BJ (cell line): ENCODE data around the gene ATP9B. TPM values are rescaled to one million over a fixed set of nuclear protein-coding genes. Genes with fewer than 3 reads are reported as not detected.

ENCODE experiments used
- CTCF ChIA-PET: fragments of 350-600 bp; formaldehyde crosslinking; extraction: SDS; loops from one replicate; lab custom pipeline; 2021; ENCODE audit warnings: antibody characterized with exemption, inconsistent platforms; lab: Yijun Ruan, JAX
- POLR2A ChIA-PET: fragments of 300-600 bp; sonication (Branson Sonifier 250); formaldehyde crosslinking; extraction: SDS; loops from one replicate; lab custom pipeline; 2021; ENCODE audit warnings: antibody characterized with exemption; lab: Charles Lee
- DNase-seq: peaks from one replicate; pipeline ENCODE4 v3.0.0-alpha.2; 2011; ENCODE audit warnings: low read depth
- H3K27me3 ChIP-seq: 2 replicates; pipeline ENCODE4 v1.6.0; 2011; ENCODE audit warnings: low read length; ENCODE audit not compliant: control insufficient read depth, insufficient read depth
- H3K36me3 ChIP-seq: 2 replicates; pipeline ENCODE4 v1.5.1; 2011; ENCODE audit warnings: low read length; ENCODE audit not compliant: control insufficient read depth, insufficient read depth
- H3K4me3 ChIP-seq: 2 replicates; pipeline ENCODE4 v1.5.1; 2011; ENCODE audit warnings: low read depth, mild to moderate bottlenecking, control low read depth, low read length
- CTCF ChIP-seq: IDR thresholded peaks from 2 replicates; pipeline ENCODE4 v1.5.1; 2011; ENCODE audit warnings: low read depth, mild to moderate bottlenecking, control low read depth, inconsistent platforms, low read length, moderate library complexity; ENCODE audit not compliant: insufficient read depth
- polyA plus RNA-seq: library from polyadenylated mRNA; depleted of rRNA; stranded (reverse); fragments of >200 nt; gene quantifications from 2 replicates; pipeline ENCODE4 v1.2.3, GENCODE V29; 2011

ATP9B gene
- polyA plus RNA-seq, 1 experiment = 17.4 TPM

GRCh38 chr18:79104137-79104536, 34.9 kb downstream of the ATP9B start:
- CTCF ChIA-PET = no interaction called here

GRCh38 chr18:79105455-79105854, 36.3 kb downstream of the ATP9B start:
- H3K27me3 ChIP-seq = no peaks in the 10 kb centered on the region

More at GRCh38 chr18:79104137-79104536, 34.9 kb downstream of the ATP9B start:
- POLR2A ChIA-PET = no interaction called here
- Histone ChIP-seq H3K36me3 (no peaks in the 10 kb centered on the region), H3K27me3 (no peaks in the 10 kb centered on the region), H3K4me3 (no peak overlapping the region)
- TF ChIP-seq CTCF = no peak
- DNase-seq = no peak

DNA sequence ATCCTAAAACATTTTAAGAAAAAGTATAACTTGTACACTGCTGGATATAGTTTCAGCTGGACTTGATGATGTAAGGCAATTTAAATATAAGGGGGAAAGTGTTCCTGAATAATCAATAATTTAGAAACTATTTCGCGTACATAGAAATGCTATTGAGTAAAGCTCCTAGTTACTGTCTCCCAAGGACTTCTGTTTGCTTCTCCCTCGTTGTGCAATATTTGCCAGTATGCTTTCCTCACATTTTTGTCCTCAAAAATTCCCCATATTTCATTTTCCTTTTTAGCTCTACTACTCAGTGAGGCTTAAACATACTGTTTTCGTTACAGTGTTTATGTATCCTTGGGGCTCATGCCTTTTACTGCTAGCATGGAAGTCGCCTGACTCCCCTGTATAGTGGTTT, 36.9 kb downstream of the ATP9B start:
- CTCF ChIA-PET = no interaction called here
- Histone ChIP-seq H3K36me3 (no peaks in the 10 kb centered on the region), H3K4me3 (no peak overlapping the region), H3K27me3 (no peaks in the 10 kb centered on the region)
- TF ChIP-seq CTCF = no peak
- POLR2A ChIA-PET = no interaction called here
- no peak for DNase-seq

More at GRCh38 chr18:79105455-79105854, 36.3 kb downstream of the ATP9B start:
- POLR2A ChIA-PET = no interaction called here
- H3K36me3 ChIP-seq = no peaks in the 10 kb centered on the region
- CTCF ChIA-PET = no interaction called here
- H3K4me3 ChIP-seq = no peak overlapping the region
- no peak for DNase-seq
- no peak for TF ChIP-seq CTCF

- ChIA-PET CTCF (no interaction called here), POLR2A (no interaction called here)
- no peak for DNase-seq
- Histone ChIP-seq H3K4me3 (no peak overlapping the region), H3K27me3 (no peaks in the 10 kb centered on the region), H3K36me3 (no peaks in the 10 kb centered on the region)
- no peak for TF ChIP-seq CTCF
Observed at GRCh38 chr18:79107886-79108285, 38.7 kb downstream of the ATP9B start.

- Histone ChIP-seq H3K4me3 (no peak overlapping the region), H3K36me3 (peaks cover 2% of the 10 kb centered on the region; the same call in 1 of the 2 replicates), H3K27me3 (no peaks in the 10 kb centered on the region)
- CTCF ChIA-PET = no interaction called here
- no peak for DNase-seq
- POLR2A ChIA-PET = no interaction called here
- TF ChIP-seq CTCF = no peak
Observed at GRCh38 chr18:79108549-79109215, 39.5 kb downstream of the ATP9B start.
